Natural killer cell (primary cell): ENCODE results near the gene TPRG1. TPM values are rescaled to one million over a fixed set of nuclear protein-coding genes. Genes with fewer than 3 reads are reported as not detected.

Source experiments
- ATAC-seq, 3 donors: fragments of 150-1000 bp in 2 of 3; fragments of 200-7000 bp in 1 of 3; cut with Tn5 transposase; 1 replicate in 1 of 3; 2 replicates in 2 of 3; pipeline ENCODE4 v1.10.0; 2021; ENCODE audit warnings: mild to moderate bottlenecking in 2 of 3, moderate library complexity in 2 of 3
- DNase-seq, 2 donors: peaks; one replicate each; pipeline versions ENCODE4 v3.0.0 to v3.0.0-alpha.2; 2013 to 2021; ENCODE audit warnings: mixed read lengths in 1 of 2
- H3K27ac ChIP-seq: one replicate; pipeline ENCODE4 v1.5.1; 2013; ENCODE audit warnings: mild to moderate bottlenecking, low read length
- H3K27me3 ChIP-seq: one replicate; pipeline ENCODE4 v1.6.1; 2013; ENCODE audit warnings: low read length; ENCODE audit not compliant: control insufficient read depth, insufficient read depth
- H3K36me3 ChIP-seq: one replicate; pipeline ENCODE4 v1.6.1; 2013; ENCODE audit warnings: low read length; ENCODE audit not compliant: control insufficient read depth, insufficient read depth
- H3K4me1 ChIP-seq: one replicate; pipeline ENCODE4 v1.6.1; 2013; ENCODE audit warnings: low read length; ENCODE audit not compliant: control insufficient read depth, insufficient read depth
- H3K4me3 ChIP-seq: one replicate; pipeline ENCODE4 v1.5.1; 2013; ENCODE audit warnings: low read length
- H3K9me3 ChIP-seq: one replicate; pipeline ENCODE4 v1.6.1; 2013; ENCODE audit warnings: low read length; ENCODE audit not compliant: control insufficient read depth, insufficient read depth
- H3K27ac Mint-ChIP-seq, 2 donors: one replicate each; pipeline ENCODE4 v1.8.0; 2022; ENCODE audit warnings: mild to moderate bottlenecking in 2 of 2, mixed read lengths in 2 of 2, moderate library complexity in 1 of 2
- H3K27me3 Mint-ChIP-seq, 2 donors: one replicate each; pipeline ENCODE4 v1.8.0; 2022; ENCODE audit warnings: low read depth in 2 of 2, mixed read lengths in 2 of 2
- H3K36me3 Mint-ChIP-seq: one replicate; pipeline ENCODE4 v1.8.0; 2022; ENCODE audit warnings: mixed read lengths
- H3K4me1 Mint-ChIP-seq, 2 donors: one replicate each; pipeline ENCODE4 v1.8.0; 2022; ENCODE audit warnings: mixed read lengths in 2 of 2
- H3K4me3 Mint-ChIP-seq: one replicate; pipeline ENCODE4 v1.8.0; 2022; ENCODE audit warnings: mild to moderate bottlenecking, moderate library complexity, mixed read lengths
- H3K9me3 Mint-ChIP-seq, 2 donors: one replicate each; pipeline ENCODE4 v1.8.0; 2022; ENCODE audit warnings: mixed read lengths in 2 of 2
- CTCF ChIP-seq: fragments of 200-600 bp; IDR thresholded peaks from one replicate; pipeline ENCODE4 v1.8.0; 2022; ENCODE audit warnings: antibody characterized with exemption
- WGBS: methylation state at CpG from one replicate; pipeline ENCODE4 v1.1.7; 2013; ENCODE audit warnings: missing lambda C conversion rate; ENCODE audit not compliant: insufficient coverage; 5-methylcytosine and 5-hydroxymethylcytosine counted together
- intact Hi-C: fragments of 100-400 bp; cut with micrococcal nuclease; formaldehyde crosslinking; loops from one replicate; pipeline ENCODE4 v1.14.2; 2022
- total RNA-seq, 4 donors: library from RNA; stranded (reverse); fragments of 120-200 nt in 1 of 4; gene quantifications; one replicate each; pipeline versions ENCODE4 v1.2.3 to v1.2.4, GENCODE V29; 2013 to 2022

TPRG1 gene
- total RNA-seq, 3 donors from 2014 or later (not counting 1 experiment from before 2014, with no cell fraction given) = 1.3 to 4.6 (median 1.9) TPM

GRCh38 chr3:189165092-189165612 is 6.6 kb upstream of the TPRG1 start:
- H3K27ac ChIP-seq = no peak overlapping the region
- H3K4me3 Mint-ChIP-seq = no peak overlapping the region
- no peaks in the 10 kb centered on the region for H3K9me3 Mint-ChIP-seq
- 95% methylated on average over 6 of the region's 6 CpGs for WGBS
- H3K27ac Mint-ChIP-seq = no peak overlapping the region
- H3K4me3 ChIP-seq = no peak overlapping the region
- no peak for TF ChIP-seq CTCF
- DNase-seq (no peak), ATAC-seq (no peak)
- no peaks in the 10 kb centered on the region for H3K36me3 Mint-ChIP-seq
- intact Hi-C loops = no loop called here
- no peaks in the 10 kb centered on the region for H3K36me3 ChIP-seq
- peaks cover 0 to 9% of the 10 kb centered on the region in 2 donors for H3K27me3 Mint-ChIP-seq
- H3K9me3 ChIP-seq = no peaks in the 10 kb centered on the region
- H3K27me3 ChIP-seq = no peaks in the 10 kb centered on the region
- no peaks in the 10 kb centered on the region for H3K4me1 Mint-ChIP-seq
- no peaks in the 10 kb centered on the region for H3K4me1 ChIP-seq

- no peak for TF ChIP-seq CTCF
- ATAC-seq (no peak), DNase-seq (no peak)
- no peaks in the 10 kb centered on the region for H3K4me1 ChIP-seq
- H3K36me3 ChIP-seq = no peaks in the 10 kb centered on the region
- Mint-ChIP-seq H3K9me3 (no peaks in the 10 kb centered on the region), H3K36me3 (no peaks in the 10 kb centered on the region), H3K4me1 (no peaks in the 10 kb centered on the region), H3K27me3 (no peaks in the 10 kb centered on the region), H3K27ac (no peak overlapping the region), H3K4me3 (no peak overlapping the region)
- no peak overlapping the region for H3K27ac ChIP-seq
- H3K27me3 ChIP-seq = no peaks in the 10 kb centered on the region
- intact Hi-C loops = no loop called here
- no peaks in the 10 kb centered on the region for H3K9me3 ChIP-seq
- 91% methylated on average over 3 of the region's 5 CpGs for WGBS
- H3K4me3 ChIP-seq = no peak overlapping the region
Measured at GRCh38 chr3:189166321-189166720, 5.5 kb upstream of the TPRG1 start.

- no peak overlapping the region for H3K27ac ChIP-seq
- ATAC-seq (no peak), DNase-seq (no peak)
- intact Hi-C loops = no loop called here
- no peak overlapping the region for H3K4me3 Mint-ChIP-seq
- no peak for TF ChIP-seq CTCF
- no peaks in the 10 kb centered on the region for H3K9me3 ChIP-seq
- WGBS = 71% methylated on average over 5 of the region's 5 CpGs
- no peaks in the 10 kb centered on the region for H3K4me1 Mint-ChIP-seq
- no peak overlapping the region for H3K4me3 ChIP-seq
- H3K36me3 ChIP-seq = no peaks in the 10 kb centered on the region
- no peaks in the 10 kb centered on the region for H3K27me3 ChIP-seq
- H3K4me1 ChIP-seq = no peaks in the 10 kb centered on the region
- no peaks in the 10 kb centered on the region for H3K27me3 Mint-ChIP-seq
- H3K27ac Mint-ChIP-seq = no peak overlapping the region
- no peaks in the 10 kb centered on the region for H3K9me3 Mint-ChIP-seq
- H3K36me3 Mint-ChIP-seq = no peaks in the 10 kb centered on the region
Measured at GRCh38 chr3:189167027-189167766, 4.6 kb upstream of the TPRG1 start.

GRCh38 chr3:189168711-189169110 is 3.1 kb upstream of the TPRG1 start:
- ATAC-seq (no peak), DNase-seq (no peak)
- Mint-ChIP-seq H3K27ac (no peak overlapping the region), H3K9me3 (no peaks in the 10 kb centered on the region), H3K4me1 (no peaks in the 10 kb centered on the region), H3K4me3 (no peak overlapping the region), H3K27me3 (no peaks in the 10 kb centered on the region), H3K36me3 (no peaks in the 10 kb centered on the region)
- intact Hi-C loops = no loop called here
- Histone ChIP-seq H3K27ac (no peak overlapping the region), H3K9me3 (no peaks in the 10 kb centered on the region), H3K27me3 (no peaks in the 10 kb centered on the region), H3K36me3 (no peaks in the 10 kb centered on the region), H3K4me3 (no peak overlapping the region), H3K4me1 (no peaks in the 10 kb centered on the region)
- no CpG with 5 or more reads among the region's 1 CpG for WGBS
- no peak for TF ChIP-seq CTCF
